G401.6 (cell line): Measurements from ENCODE around the gene IFI30.
"Not testable (repeated sequence)": the region's sequence is repeated elsewhere in the genome, so short reads cannot be mapped to it uniquely, and the experiment has no call there.

Experiments
- FAIRE-seq: peaks from 2 replicates; lab custom pipeline; 2012; peaks lifted over from hg19 to GRCh38; lab: Jason Lieb, UNC

IFI30 gene

GRCh38 chr19:18203408-18203862, 29.8 kb downstream of the IFI30 start:
- FAIRE-seq, result no peak

DNA sequence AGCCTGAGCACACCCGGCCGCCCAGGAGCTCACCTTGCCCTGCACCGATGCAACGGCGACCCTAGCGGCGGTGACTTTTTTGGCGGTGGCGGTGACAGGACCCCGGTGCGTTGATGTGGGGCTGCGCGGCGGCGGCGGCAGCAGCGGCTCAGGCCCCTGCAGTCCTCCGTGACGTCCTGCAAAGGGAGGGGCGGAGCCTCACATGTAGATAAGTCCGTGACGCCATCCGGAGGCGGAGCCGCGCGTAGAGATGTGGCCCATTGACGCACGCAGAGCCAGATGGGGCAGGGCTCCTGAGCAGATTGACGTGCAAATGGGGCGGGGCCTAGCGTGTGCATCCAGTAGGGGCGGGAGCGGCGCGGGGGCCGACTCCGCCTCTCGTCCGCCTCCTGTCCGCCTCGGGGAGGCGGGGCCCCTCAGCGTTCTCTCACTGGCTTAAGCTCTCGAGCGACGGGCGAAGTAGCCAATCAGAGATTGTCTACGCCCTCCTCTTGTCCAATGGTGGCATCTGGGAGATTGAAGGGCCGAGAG, 30.3 kb downstream of the IFI30 start, which contains the start of gene RAB3A:
Gene RAB3A (minus strand): TSS at position 180 of the 531 bp plus-strand sequence. CDS start 1,302 bp downstream, outside the sequence.
- FAIRE-seq, result peak; percentile 99

- no peak for FAIRE-seq
These were observed 31.0 kb downstream of the IFI30 start for GRCh38 chr19:18204394-18205199.

DNA sequence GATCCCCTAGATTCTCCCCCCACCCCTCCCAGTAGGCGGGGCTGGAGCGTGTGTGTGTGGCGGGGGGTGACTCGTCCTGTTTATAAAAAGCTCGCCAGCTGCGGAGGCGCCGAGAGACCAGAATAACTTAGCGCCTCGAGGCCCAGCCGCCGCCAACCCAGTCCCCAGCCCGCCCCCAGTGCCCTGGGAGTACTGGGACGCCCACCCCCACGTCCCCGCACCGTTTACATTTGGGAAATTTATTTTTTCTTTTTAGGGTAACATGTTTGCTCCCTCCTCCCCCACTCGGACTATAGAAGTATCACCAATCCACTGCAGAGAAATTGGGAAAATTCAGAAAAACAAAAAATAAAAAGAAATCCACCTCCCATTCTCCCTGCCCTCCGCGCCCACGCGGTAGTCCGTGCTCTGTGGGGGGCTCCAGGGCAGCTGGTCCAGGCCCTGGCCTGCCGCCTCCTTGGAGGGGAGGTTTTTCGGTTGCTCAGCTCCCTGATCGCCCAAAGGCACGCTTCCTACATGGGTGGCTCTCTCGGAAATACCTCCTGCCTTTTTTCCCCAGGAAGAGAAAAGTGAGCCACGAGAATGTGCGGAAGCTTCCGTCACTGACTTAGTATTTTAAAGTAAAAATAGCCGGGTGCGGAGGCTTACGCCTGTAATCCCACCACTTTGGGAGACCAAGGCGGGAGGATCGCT, 31.7 kb downstream of the IFI30 start:
- FAIRE-seq, result no peak

DNA sequence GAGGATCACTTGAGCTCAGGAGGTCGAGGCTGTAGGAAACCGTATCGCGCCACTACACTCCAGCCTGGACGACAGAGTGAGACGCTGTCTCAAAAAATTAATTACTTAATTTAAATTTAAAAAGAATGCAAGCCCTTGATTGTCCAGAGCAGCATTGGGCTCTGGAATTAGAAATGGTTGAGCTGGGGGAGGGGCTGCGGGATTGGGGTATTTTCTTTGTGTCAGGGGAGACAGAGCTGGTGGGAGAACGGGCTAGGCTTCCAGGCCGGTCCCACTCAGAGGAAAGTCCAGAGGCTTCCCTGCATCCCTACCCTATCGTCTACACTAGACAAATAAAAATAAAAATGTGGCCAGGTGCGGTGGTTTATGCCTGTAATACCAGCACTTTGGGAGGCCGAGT, 32.4 kb downstream of the IFI30 start:
- FAIRE-seq, result no peak

- no peak for FAIRE-seq
These were observed 34.7 kb downstream of the IFI30 start for GRCh38 chr19:18208098-18208951.

- FAIRE-seq, result not testable (repeated sequence)
These were observed 36.3 kb downstream of the IFI30 start for GRCh38 chr19:18209912-18210311.

GRCh38 chr19:18211683-18212082, 38.1 kb downstream of the IFI30 start:
- no peak for FAIRE-seq

- no peak for FAIRE-seq
These were observed 41.3 kb downstream of the IFI30 start for GRCh38 chr19:18214779-18215433.

GRCh38 chr19:18216789-18217188, 43.2 kb downstream of the IFI30 start:
- FAIRE-seq, result no peak

GRCh38 chr19:18218159-18218558, 44.5 kb downstream of the IFI30 start:
- no peak for FAIRE-seq

- no peak for FAIRE-seq
These were observed 45.0 kb downstream of the IFI30 start for GRCh38 chr19:18218600-18218999.

DNA sequence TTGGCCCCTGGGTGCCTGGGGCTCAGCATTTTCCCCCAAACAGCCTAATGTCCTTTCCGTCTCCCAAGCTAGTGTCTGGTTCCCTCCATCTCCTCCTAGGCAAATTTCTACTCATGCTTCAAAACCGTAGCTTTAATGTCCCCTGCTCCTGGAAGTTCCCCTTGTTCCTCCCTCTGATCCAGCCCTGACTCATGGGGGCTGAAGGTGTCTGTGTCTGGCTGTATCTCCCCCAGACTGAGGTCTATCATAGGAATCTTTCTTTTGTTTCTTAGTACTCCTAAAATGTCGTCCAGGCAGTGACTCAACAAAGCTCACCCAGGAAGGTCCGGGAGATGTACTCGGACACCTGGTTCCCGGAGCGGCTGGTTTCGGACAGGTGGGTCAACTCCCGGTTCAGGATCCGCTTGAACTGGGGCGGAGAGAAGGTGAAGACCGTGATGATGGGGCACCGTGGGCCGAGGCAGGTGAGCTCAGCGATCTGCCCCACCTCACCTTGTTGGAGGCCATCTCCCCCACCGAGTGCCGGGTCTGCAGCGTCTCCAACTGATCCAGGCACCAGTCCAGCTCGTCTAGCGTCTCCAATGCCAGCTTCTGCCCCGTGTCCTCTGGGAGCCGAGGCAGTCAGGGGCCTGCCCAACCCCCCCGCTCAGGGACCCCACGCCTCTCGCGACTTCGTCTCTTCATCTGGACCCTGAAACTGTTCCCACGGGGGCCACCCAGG, 46.5 kb downstream of the IFI30 start:
- FAIRE-seq, result no peak

GRCh38 chr19:18220632-18221275, 47.1 kb downstream of the IFI30 start:
- FAIRE-seq, result no peak

DNA sequence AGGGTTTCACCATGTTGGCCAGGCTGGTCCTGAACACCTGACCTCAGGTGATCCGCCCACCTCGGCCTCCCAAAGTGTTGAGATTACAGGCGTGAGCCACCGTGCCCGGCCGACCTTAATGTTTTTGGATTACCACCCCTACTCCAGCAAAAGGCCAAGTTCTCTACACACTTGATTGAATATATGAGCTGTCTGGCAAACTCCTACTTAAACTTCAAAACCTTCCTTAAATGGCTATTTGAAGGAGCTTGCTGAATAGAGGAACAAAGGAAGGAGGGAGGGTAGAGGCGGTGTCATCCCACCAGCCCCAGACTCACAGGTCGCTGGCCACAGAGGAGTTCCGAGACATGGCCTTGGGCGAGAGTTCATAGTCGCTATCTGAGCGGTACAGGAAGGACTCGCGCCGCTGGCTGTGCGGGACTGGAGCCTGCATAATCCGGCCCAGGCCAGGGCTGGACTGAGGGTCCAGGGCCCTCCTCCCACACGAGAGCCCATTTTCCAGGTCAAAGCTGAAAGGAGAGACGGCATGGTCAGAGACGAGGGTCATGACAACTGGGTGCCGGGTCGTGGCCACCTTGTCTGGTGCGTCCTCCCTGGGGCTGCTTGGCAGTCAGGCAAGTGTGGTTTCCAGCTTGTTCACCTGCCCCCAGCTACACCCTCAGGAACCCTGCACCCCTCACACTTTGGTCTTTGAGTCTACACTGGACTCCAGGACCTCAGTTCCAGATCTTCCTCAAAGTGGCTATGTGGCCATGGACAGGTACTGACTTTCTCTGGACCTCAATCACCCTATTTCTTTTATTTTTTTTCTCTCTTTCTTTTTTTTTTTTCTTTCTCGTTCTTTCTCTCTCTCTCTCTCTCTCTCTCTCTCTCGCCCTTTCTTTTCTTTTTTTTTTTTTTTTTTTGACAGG, 48.5 kb downstream of the IFI30 start:
- no peak for FAIRE-seq

DNA sequence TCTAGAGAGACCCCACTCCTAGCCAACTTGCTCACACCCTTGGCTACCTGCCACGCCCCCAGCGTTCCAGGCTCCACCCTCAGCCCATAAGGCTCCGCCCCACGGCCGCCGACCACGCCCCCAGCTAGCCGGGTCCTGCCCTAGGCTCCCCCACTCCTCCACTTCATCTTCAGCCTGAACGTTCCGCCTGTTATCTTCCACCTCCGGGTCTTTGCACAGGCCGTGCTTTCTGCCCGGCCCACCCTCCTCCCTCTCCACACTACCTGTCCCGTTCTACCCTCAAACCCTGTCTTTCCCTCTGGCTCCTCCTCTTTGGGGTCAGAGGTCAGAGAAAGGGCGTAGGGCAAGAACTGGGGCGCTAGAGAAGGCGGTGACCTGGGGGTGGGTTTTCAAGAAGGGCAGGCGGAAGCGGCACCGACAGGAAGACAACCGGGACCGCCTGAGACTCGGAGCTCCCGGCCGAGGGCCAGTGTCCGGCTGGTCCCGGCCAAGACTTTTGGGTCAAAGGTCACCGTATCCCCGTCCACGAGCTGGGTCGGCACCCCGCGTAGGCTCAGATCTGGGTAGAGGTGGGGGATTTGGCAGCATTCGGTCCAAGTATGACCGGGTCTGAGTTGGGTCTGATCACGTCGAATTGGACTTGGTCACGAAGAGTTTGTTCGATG, 50.4 kb downstream of the IFI30 start:
- no peak for FAIRE-seq

DNA sequence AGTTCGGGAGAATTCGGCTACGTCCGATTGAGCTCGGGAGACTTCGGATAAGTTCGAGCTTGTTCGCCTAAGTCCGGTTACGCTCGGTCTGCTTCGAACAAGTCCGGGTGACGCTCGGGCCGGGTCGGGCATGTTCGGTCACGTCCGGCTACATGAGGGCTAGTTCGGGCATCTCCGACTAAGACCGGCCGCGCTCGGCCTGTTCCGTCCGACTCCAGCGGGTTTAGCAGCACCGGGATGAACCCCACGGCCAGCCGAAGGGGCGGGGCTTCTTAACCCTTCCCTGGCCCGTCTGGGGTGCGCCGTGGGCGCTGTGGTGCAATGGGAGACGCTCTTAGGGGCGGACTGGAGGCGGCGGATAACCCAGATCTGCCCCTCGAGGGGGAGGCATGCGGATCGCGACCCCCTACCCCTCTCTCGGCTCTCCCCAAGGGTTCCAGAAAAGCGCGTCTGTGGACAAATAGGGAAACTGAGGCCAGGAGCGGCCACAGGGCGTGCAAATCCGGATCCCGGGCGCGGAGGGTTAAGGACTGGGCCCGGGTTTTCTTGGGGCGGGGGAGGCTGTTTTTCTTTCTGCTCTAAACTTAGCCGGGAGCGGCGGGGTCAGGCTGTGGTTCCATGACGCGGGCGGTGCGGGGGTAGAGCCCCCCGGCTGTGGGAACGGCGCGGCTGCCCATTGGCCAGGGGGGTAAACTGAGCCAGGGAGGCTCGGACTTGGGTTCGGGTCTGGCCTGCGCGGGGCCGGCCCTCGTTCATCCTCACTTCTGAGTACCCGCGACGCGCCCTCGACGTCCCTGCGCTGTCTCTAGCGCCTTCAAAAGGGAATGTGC, 51.1 kb downstream of the IFI30 start:
- peak; percentile 99 for FAIRE-seq

DNA sequence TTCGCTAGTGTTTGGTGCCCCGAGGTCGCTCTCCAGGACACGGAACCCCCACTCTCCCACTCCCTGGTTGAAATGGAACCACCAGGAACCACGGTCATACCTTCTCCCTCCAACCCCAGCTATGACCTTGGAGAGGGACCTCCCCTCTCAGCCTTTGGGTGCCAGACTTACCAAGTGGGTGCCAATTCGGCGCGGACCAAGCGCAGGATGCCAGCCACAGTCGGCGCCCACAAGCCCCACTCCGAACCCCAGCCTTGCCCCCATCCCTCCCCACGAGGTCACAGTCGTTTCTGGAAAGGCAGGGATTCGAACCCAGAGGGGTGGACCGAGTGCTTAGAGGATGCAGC, 51.7 kb downstream of the IFI30 start:
- FAIRE-seq, result no peak
